HEK293 (cell line): ENCODE data around the gene TRIM33.

Experiments used
- ZBTB20 ChIP-seq: fragments of 450-650 bp; formaldehyde crosslinking; IDR thresholded peaks from 2 replicates; pipeline ENCODE4 v1.5.1; 2016; ENCODE audit warnings: missing biosample characterization, missing genetic modification characterization
- ZBTB7A ChIP-seq: fragments of 450-650 bp; formaldehyde crosslinking; IDR thresholded peaks from 2 replicates; pipeline ENCODE4 v1.5.1; 2016; ENCODE audit warnings: low read depth, missing biosample characterization, missing genetic modification characterization
- ZNF175 ChIP-seq: fragments of 450-650 bp; formaldehyde crosslinking; IDR thresholded peaks from 2 replicates; pipeline ENCODE4 v1.5.1; 2016; ENCODE audit warnings: missing biosample characterization, missing genetic modification characterization
- ZNF18 ChIP-seq: fragments of 450-650 bp; formaldehyde crosslinking; IDR thresholded peaks from 2 replicates; pipeline ENCODE4 v1.5.1; 2016; ENCODE audit warnings: missing biosample characterization, missing genetic modification characterization
- ZNF274 ChIP-seq, 2 experiments: fragments of 200-500 bp in 1 of 2; fragments of 450-650 bp in 1 of 2; sonication (Bioruptor generic) in 1 of 2; formaldehyde crosslinking in 1 of 2; IDR thresholded peaks; 2 replicates each; pipeline versions ENCODE4 v1.5.1 to v1.6.1; 2014 to 2016; ENCODE audit warnings: borderline replicate concordance in 1 of 2, inconsistent platforms in 1 of 2, low read length in 1 of 2, missing biosample characterization in 1 of 2, missing genetic modification characterization in 1 of 2
- ZNF350 ChIP-seq: fragments of 450-650 bp; formaldehyde crosslinking; IDR thresholded peaks from 2 replicates; pipeline ENCODE4 v1.5.0; 2017; ENCODE audit warnings: missing biosample characterization, mild to moderate bottlenecking, missing genetic modification characterization
- ZNF433 ChIP-seq: fragments of 450-650 bp; formaldehyde crosslinking; IDR thresholded peaks from 2 replicates; pipeline ENCODE4 v1.5.1; 2016; ENCODE audit warnings: missing biosample characterization, missing genetic modification characterization, low read depth
- ZNF488 ChIP-seq: fragments of 450-650 bp; formaldehyde crosslinking; IDR thresholded peaks from 2 replicates; pipeline ENCODE4 v1.5.1; 2016; ENCODE audit warnings: missing biosample characterization, missing genetic modification characterization
- ZNF510 ChIP-seq: fragments of 450-650 bp; formaldehyde crosslinking; IDR thresholded peaks from 2 replicates; pipeline ENCODE4 v1.5.1; 2018; ENCODE audit warnings: mild to moderate bottlenecking, missing genetic modification characterization, missing biosample characterization; ENCODE audit not compliant: insufficient replicate concordance
- ZNF530 ChIP-seq: fragments of 450-650 bp; formaldehyde crosslinking; IDR thresholded peaks from 2 replicates; pipeline ENCODE4 v1.5.1; 2016; ENCODE audit warnings: low read depth, missing biosample characterization, missing genetic modification characterization
- ZNF707 ChIP-seq: fragments of 450-650 bp; formaldehyde crosslinking; IDR thresholded peaks from 2 replicates; pipeline ENCODE4 v1.5.1; 2016; ENCODE audit warnings: missing biosample characterization, missing genetic modification characterization
- ZNF830 ChIP-seq: fragments of 450-650 bp; IDR thresholded peaks from 2 replicates; pipeline ENCODE4 v1.5.0; 2018; ENCODE audit warnings: missing biosample characterization, missing genetic modification characterization, low read depth, mild to moderate bottlenecking, moderate library complexity
- TF ChIP-seq, protein P1 (sequence below): fragments of 450-650 bp; formaldehyde crosslinking; IDR thresholded peaks from 2 replicates; pipeline ENCODE4 v1.5.1; 2016; ENCODE audit warnings: missing biosample characterization, missing genetic modification characterization
- TF ChIP-seq, protein P2 (sequence below): fragments of 450-650 bp; formaldehyde crosslinking; IDR thresholded peaks from 2 replicates; pipeline ENCODE4 v1.5.1; 2016; ENCODE audit warnings: missing biosample characterization, missing genetic modification characterization

DNA sequence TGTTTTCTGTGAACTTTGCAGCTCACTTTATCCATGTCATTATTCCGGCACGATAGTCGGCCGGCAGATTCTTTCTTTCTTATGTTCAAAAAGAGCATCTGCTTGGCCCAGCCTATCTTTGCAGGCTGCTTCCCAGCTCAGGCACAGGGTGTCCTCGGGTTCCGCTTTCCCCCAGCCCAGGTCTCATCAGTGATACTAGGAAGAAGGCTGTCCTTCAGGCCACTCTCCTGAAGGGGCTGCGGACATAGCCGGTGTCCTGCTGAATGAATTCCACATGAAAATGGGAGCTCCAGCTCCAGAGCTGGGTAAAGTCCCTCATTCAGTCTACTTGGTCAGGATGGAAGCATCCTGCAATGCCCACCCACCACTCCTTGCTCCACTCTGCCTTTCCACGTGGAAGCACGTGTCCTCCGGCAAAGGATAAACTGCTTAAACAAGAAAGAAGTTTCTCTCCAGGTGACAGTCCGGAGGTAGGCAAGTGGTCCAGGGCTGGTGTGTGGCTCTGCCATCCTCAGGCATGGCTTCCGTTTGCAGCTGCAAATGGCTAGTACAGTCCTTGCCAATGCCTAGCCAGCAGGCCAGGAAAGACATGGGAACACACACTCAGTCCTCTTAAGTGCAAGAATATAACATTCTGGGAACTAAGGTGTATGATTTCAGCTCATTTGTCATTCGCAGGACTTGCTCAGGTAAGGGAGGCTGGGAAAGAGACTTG is 161.0 kb downstream of the TRIM33 start:
- TF ChIP-seq, protein P1, sequence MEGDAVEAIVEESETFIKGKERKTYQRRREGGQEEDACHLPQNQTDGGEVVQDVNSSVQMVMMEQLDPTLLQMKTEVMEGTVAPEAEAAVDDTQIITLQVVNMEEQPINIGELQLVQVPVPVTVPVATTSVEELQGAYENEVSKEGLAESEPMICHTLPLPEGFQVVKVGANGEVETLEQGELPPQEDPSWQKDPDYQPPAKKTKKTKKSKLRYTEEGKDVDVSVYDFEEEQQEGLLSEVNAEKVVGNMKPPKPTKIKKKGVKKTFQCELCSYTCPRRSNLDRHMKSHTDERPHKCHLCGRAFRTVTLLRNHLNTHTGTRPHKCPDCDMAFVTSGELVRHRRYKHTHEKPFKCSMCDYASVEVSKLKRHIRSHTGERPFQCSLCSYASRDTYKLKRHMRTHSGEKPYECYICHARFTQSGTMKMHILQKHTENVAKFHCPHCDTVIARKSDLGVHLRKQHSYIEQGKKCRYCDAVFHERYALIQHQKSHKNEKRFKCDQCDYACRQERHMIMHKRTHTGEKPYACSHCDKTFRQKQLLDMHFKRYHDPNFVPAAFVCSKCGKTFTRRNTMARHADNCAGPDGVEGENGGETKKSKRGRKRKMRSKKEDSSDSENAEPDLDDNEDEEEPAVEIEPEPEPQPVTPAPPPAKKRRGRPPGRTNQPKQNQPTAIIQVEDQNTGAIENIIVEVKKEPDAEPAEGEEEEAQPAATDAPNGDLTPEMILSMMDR (tag by site-specific recombination), result no peak
- TF ChIP-seq ZNF530 (tag by site-specific recombination), result no peak
- no peak for TF ChIP-seq ZNF433
- TF ChIP-seq ZNF830, result no peak
- TF ChIP-seq ZNF488, result no peak
- no peak for TF ChIP-seq ZNF274 (IDR thresholded peaks at IDR 0.05; ENCODE audit: low read length)
- TF ChIP-seq ZNF274 (tag by site-specific recombination; IDR thresholded peaks at IDR 0.05; ENCODE audit: borderline replicate concordance), result no peak
- TF ChIP-seq ZBTB20, result no peak
- no peak for TF ChIP-seq ZNF18
- TF ChIP-seq, protein P2, sequence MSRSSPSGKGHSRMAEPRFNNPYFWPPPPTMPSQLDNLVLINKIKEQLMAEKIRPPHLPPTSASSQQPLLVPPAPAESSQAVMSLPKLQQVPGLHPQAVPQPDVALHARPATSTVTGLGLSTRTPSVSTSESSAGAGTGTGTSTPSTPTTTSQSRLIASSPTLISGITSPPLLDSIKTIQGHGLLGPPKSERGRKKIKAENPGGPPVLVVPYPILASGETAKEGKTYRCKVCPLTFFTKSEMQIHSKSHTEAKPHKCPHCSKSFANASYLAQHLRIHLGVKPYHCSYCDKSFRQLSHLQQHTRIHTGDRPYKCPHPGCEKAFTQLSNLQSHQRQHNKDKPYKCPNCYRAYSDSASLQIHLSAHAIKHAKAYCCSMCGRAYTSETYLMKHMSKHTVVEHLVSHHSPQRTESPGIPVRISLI (tag by site-specific recombination), result no peak
- TF ChIP-seq ZNF350, result no peak
- TF ChIP-seq ZNF510 (tag by site-specific recombination), result no peak
- no peak for TF ChIP-seq ZNF175 (tag by site-specific recombination)
- no peak for TF ChIP-seq ZNF707 (tag by site-specific recombination)
- TF ChIP-seq ZBTB7A (tag by site-specific recombination), result no peak
